IPS-18a (cell line): Measurements from ENCODE around the gene CHTF8.
A peak's percentile ranks its signal among the peaks of the same experiment; 100 is the strongest.

Experiments
- H3K27ac ChIP-seq: one replicate; pipeline ENCODE4 v1.5.1; 2013; ENCODE audit warnings: low read length
- H3K27me3 ChIP-seq: one replicate; pipeline ENCODE4 v1.6.1; 2013; ENCODE audit warnings: mild to moderate bottlenecking, low read length; ENCODE audit not compliant: control insufficient read depth, insufficient read depth
- H3K36me3 ChIP-seq: one replicate; pipeline ENCODE4 v1.6.1; 2013; ENCODE audit warnings: low read depth, low read length; ENCODE audit not compliant: control insufficient read depth
- H3K4me1 ChIP-seq: one replicate; pipeline ENCODE4 v1.6.1; 2013; ENCODE audit warnings: low read depth, low read length; ENCODE audit not compliant: control insufficient read depth
- H3K4me3 ChIP-seq: one replicate; pipeline ENCODE4 v1.5.1; 2013; ENCODE audit warnings: low read length
- H3K9ac ChIP-seq: one replicate; pipeline ENCODE4 v1.6.1; 2013; ENCODE audit warnings: mild to moderate bottlenecking, low read length, moderate library complexity
- H3K9me3 ChIP-seq: one replicate; pipeline ENCODE4 v1.6.1; 2013; ENCODE audit warnings: low read depth, low read length; ENCODE audit not compliant: control insufficient read depth

CHTF8 gene

GRCh38 chr16:69093974-69094373, 38.4 kb downstream of the CHTF8 start:
- no peaks in the 10 kb centered on the region for H3K9me3 ChIP-seq
- no peak overlapping the region for H3K4me3 ChIP-seq
- no peak overlapping the region for H3K9ac ChIP-seq
- no peaks in the 10 kb centered on the region for H3K27me3 ChIP-seq
- no peaks in the 10 kb centered on the region for H3K36me3 ChIP-seq
- H3K27ac ChIP-seq = no peak overlapping the region
- peaks cover 26% of the 10 kb centered on the region for H3K4me1 ChIP-seq

GRCh38 chr16:69089091-69089910, 43.1 kb downstream of the CHTF8 start:
- peak overlapping the region; percentile 2 for H3K27ac ChIP-seq

GRCh38 chr16:69088684-69089083, 43.7 kb downstream of the CHTF8 start:
- H3K9ac ChIP-seq = no peak overlapping the region
- no peak overlapping the region for H3K27ac ChIP-seq
- H3K27me3 ChIP-seq = no peaks in the 10 kb centered on the region
- no peaks in the 10 kb centered on the region for H3K9me3 ChIP-seq
- no peak overlapping the region for H3K4me3 ChIP-seq
- H3K36me3 ChIP-seq = no peaks in the 10 kb centered on the region
- peaks cover 22% of the 10 kb centered on the region for H3K4me1 ChIP-seq

More at GRCh38 chr16:69089091-69089910, 43.1 kb downstream of the CHTF8 start:
- H3K4me3 ChIP-seq = no peak overlapping the region
- no peaks in the 10 kb centered on the region for H3K36me3 ChIP-seq
- H3K4me1 ChIP-seq = peaks cover 20% of the 10 kb centered on the region
- no peak overlapping the region for H3K9ac ChIP-seq
- H3K9me3 ChIP-seq = no peaks in the 10 kb centered on the region
- H3K27me3 ChIP-seq = no peaks in the 10 kb centered on the region

DNA sequence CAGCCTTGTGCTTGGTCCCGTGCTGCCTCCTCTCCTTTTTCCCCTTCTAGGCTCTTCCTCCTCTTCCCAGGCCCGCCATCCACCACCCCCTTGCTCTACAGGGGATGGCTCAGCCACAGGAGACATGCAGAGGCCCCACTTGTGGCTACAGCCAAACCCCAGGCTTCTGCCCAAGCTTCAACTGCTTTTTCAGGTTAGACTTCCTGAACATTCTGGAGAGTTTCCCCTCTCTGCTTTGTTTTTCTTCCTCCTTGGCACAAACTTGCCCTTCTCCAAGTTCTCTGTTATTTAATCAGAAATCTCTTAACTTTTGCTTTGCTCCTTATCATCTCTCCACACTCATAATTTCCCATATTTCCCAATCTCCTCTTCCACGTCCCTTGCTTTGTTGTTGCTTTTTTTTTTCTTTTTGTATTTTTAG, 45.2 kb downstream of the CHTF8 start:
- H3K4me3 ChIP-seq = no peak overlapping the region
- no peak overlapping the region for H3K27ac ChIP-seq
- no peak overlapping the region for H3K9ac ChIP-seq
- H3K36me3 ChIP-seq = no peaks in the 10 kb centered on the region
- no peaks in the 10 kb centered on the region for H3K27me3 ChIP-seq
- H3K9me3 ChIP-seq = no peaks in the 10 kb centered on the region
- H3K4me1 ChIP-seq = peaks cover 23% of the 10 kb centered on the region

DNA sequence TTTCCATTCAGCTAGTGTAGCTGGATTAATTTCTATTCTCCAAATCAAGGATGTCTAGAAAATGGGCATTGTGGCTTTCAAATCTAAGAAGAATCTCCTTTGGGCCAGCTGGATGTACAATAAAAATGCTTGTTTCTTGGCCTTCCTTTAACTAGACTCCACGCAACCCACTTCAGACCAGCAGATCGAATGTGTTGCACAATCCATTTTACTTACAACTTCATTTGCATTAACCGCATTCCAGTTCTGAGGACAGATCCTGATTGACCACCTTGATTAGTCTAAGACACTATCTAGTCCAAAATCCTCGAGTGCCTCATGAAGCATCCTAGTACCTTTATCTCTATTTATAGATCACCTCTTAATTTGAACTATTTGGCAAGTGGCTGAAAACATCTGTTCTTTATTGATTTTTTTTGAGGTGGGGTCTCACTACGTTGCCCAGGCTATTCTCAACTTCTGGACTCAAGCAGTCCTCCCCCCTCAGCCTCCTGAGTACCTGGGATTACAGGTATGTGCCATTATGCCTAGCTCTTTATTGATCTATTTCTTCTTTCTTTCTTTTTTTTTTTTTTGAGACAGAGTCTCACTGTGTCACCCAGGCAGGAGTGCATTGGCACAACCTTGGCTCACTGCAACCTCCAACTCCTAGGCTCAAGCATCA, 47.2 kb downstream of the CHTF8 start:
- Histone ChIP-seq H3K9ac (no peak overlapping the region), H3K27ac (no peak overlapping the region), H3K4me3 (no peak overlapping the region), H3K27me3 (no peaks in the 10 kb centered on the region), H3K36me3 (no peaks in the 10 kb centered on the region), H3K4me1 (peaks cover 22% of the 10 kb centered on the region), H3K9me3 (no peaks in the 10 kb centered on the region)

DNA sequence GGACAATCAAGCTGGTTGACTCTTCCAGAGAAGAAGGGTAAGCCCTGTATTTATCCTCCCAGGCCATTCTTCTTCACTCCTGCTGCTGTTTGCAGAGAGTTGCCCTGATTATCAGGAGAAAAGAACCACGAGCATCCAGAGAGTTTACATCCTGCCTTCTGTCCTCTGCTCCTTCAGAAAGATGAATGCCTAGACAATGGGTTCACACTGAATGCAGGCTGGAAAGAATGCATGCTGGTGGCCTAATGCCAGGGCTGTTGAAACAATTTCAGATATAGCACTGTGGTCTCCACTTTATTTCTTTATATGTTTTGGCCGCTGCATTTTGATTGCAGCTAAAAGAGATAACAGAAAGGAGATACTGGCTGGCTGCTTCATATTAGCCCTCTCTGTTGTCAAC, 48.1 kb downstream of the CHTF8 start:
- H3K36me3 ChIP-seq = no peaks in the 10 kb centered on the region
- no peak overlapping the region for H3K27ac ChIP-seq
- H3K9ac ChIP-seq = no peak overlapping the region
- H3K4me3 ChIP-seq = no peak overlapping the region
- peaks cover 13% of the 10 kb centered on the region for H3K4me1 ChIP-seq
- H3K27me3 ChIP-seq = no peaks in the 10 kb centered on the region
- no peaks in the 10 kb centered on the region for H3K9me3 ChIP-seq

- no peak overlapping the region for H3K4me3 ChIP-seq
- H3K27ac ChIP-seq = no peak overlapping the region
- H3K9ac ChIP-seq = no peak overlapping the region
These were observed 49.0 kb downstream of the CHTF8 start for GRCh38 chr16:69083306-69083941.

GRCh38 chr16:69079697-69080096, 52.7 kb downstream of the CHTF8 start:
- Histone ChIP-seq H3K27ac (no peak overlapping the region), H3K27me3 (no peaks in the 10 kb centered on the region), H3K9ac (no peak overlapping the region), H3K4me3 (no peak overlapping the region), H3K4me1 (peaks cover 23% of the 10 kb centered on the region), H3K36me3 (no peaks in the 10 kb centered on the region), H3K9me3 (no peaks in the 10 kb centered on the region)

More at GRCh38 chr16:69083306-69083941, 49.0 kb downstream of the CHTF8 start:
- H3K36me3 ChIP-seq = no peaks in the 10 kb centered on the region
- no peaks in the 10 kb centered on the region for H3K9me3 ChIP-seq
- H3K4me1 ChIP-seq = peaks cover 10% of the 10 kb centered on the region
- H3K27me3 ChIP-seq = no peaks in the 10 kb centered on the region

DNA sequence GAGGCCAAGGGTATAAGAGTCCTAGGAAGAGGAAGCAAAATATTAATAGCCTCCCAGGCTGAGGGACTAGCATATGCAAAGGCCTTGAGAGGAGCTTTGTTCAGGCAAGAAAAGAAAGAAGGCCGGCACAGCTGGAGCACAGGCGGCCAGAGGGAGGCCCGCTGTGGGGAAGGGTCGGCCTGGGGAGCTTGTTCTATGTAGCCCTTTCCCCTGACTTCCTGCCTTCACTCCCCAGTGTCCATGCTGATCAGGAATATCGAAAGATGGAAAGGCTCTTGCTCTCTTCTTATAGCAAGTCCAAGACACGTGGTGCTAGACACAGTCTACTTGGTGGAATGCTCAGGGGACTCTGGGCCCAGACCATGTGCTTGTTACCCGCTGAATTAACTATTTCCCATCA, 54.3 kb downstream of the CHTF8 start:
- Histone ChIP-seq H3K4me1 (peaks cover 19% of the 10 kb centered on the region), H3K9me3 (no peaks in the 10 kb centered on the region), H3K27me3 (no peaks in the 10 kb centered on the region), H3K4me3 (peak overlapping the region; percentile 19), H3K9ac (no peak overlapping the region), H3K27ac (peak overlapping the region; percentile 29), H3K36me3 (no peaks in the 10 kb centered on the region)

GRCh38 chr16:69077251-69077650, 55.1 kb downstream of the CHTF8 start:
- Histone ChIP-seq H3K4me1 (peaks cover 27% of the 10 kb centered on the region), H3K9ac (no peak overlapping the region), H3K9me3 (no peaks in the 10 kb centered on the region), H3K27me3 (no peaks in the 10 kb centered on the region), H3K36me3 (no peaks in the 10 kb centered on the region), H3K27ac (no peak overlapping the region), H3K4me3 (no peak overlapping the region)

DNA sequence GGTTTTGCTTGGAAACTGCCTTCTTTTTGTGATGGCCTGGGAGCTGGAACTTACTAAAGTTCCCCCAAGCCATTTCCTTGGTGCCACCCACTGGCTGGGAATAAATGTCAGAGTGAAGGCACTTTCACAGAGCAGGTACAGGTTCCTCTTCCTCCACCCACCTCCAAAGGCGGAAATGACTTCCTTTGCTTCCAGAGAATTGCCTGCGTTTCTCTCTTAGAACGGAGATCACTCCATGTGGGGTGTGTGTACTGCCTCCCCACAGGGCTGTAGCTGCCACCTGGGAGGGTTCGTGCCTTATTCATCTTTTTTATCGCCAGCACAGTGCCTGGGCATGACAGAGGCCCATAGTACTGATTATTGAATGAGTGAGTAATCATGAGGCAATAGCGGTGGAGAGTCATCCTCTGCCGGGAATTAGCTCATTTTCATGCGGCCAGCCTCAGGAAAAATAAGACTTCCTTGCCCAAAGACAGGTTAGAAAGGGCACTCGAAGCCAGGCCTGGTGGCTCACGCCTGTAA, 59.1 kb downstream of the CHTF8 start:
- H3K4me1 ChIP-seq = peaks cover 34% of the 10 kb centered on the region
- H3K27me3 ChIP-seq = no peaks in the 10 kb centered on the region
- no peak overlapping the region for H3K4me3 ChIP-seq
- no peaks in the 10 kb centered on the region for H3K9me3 ChIP-seq
- H3K36me3 ChIP-seq = no peaks in the 10 kb centered on the region
- H3K27ac ChIP-seq = no peak overlapping the region
- H3K9ac ChIP-seq = no peak overlapping the region
